ENCODE measurements around the gene SF3A2. TPM values are rescaled to one million over a fixed set of nuclear protein-coding genes. Genes with fewer than 3 reads are reported as not detected.
"Not testable (repeated sequence)": the region's sequence is repeated elsewhere in the genome, so short reads cannot be mapped to it uniquely, and the experiment has no call there.

The SF3A2 gene
- total RNA-seq, 1 donor from 2014 or later, result 65.0 TPM

- intact Hi-C loops (cut with DNase I), result no loop called here
- no peak for ATAC-seq
- DNase-seq (ENCODE audit: low spot score), result no peak
Observed at GRCh38 chr19:2280633-2281264, 44.1 kb downstream of the SF3A2 start.

GRCh38 chr19:2281265-2282061 lies 44.8 kb downstream of the SF3A2 start:
- ATAC-seq, result peak; percentile 3
- DNase-seq (ENCODE audit: low spot score); intact Hi-C loops (cut with DNase I): not testable (repeated sequence)

DNA sequence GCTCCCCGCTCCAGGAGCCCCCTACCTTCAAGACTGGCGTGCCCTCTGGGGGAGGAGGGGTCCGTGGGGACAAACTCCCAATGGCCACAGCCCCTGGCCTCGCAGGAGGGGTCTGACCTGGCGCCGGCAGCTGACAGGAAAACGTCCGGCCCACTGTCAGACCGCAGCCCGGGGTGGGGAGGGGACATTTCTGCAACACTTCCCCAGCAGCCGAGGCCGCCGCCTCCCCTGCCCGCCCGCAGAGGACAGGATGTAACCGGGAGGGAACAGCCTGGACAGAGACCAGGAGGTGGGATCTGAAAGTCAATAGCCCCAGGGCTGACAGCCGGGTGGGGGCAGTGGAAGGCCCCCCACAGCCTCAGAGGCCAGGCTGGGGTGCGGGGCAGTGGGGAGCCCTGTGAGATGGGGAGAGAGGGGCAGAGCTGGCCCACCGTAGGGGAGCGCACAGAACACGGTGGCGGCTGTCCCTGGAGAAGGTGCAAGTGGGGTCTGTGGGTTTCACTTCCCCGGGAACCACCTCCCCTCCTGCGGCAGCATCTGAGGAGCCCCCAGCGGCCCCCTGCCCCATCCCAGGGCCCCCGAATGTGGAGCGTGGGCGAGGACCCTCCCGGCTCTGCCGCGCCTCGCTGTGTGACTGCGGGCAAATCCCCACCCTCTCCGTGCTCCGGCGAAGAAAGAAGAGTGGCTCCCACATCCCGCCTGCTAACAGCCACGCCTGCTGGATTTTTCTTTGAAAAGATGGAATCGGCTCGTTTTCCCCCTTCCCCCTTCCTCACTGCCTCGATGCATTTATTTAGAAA lies 45.6 kb downstream of the SF3A2 start, which contains the start of gene PEAK3:
Gene PEAK3, minus strand, starts transcription at position 114 of the 800 bp plus-strand sequence. CDS start 1,244 bp downstream, outside the sequence.
- intact Hi-C loops (cut with DNase I), result no loop called here
- ATAC-seq (peak; percentile 90), DNase-seq (ENCODE audit: low spot score) (peak; percentile 81)

DNA sequence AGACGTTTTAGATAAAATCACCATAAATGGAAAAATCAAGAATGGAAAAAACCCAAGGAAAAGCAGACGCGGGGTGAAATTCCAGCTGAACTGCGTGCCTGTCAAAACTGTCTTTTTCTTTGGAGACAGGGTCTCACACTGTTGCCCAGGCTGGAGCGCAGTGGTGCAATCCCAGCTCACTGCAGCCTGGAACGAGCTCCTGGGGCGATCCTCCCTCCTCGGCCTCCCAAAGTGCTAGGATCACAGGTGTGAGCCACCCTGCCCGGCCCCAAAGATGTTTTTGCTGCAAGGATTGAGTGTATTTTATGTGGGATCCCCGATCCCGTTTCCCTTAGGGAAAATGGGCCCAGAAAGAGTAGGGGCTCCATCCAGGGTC lies 46.2 kb downstream of the SF3A2 start:
- DNase-seq (ENCODE audit: low spot score) (no peak), ATAC-seq (no peak)
- intact Hi-C loops (cut with DNase I), result no loop called here

DNA sequence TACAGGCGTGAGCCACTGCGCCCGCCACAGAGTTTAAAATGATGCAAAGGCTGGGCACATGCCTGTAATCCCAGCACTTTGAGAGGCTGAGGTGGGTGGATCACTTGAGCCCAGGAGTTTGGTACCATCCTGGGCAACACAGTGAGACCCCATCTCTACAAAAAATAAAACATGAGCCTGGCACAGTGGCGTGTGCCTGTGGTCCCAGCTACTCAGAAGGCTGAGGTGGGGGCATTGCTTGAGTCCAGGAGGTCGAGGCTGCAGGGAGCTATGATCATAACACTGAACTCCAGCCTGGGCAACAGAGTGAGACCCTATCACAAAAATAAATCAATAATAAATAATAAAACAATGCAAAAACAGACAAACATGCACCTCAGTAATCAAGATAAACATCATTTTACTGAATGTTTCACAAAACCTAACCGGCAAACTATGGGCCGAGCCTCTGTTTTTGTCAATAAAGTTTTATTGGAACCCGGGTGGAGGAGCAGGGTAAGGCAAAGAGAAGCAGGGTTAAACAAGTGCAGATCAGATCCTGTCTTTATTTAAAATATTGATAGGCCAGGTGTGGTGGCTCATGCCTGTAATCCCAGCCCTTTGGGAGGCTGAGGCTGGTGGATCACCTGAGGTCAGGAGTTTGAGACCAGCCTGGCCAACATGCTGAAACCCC lies 47.3 kb downstream of the SF3A2 start:
- ATAC-seq (no peak), DNase-seq (ENCODE audit: low spot score) (no peak)
- intact Hi-C loops (cut with DNase I), result no loop called here

- no peak for DNase-seq (ENCODE audit: low spot score)
- intact Hi-C loops (cut with DNase I), result no loop called here
- no peak for ATAC-seq
Observed at GRCh38 chr19:2286402-2287140, 49.9 kb downstream of the SF3A2 start.

GRCh38 chr19:2287585-2288337 lies 51.1 kb downstream of the SF3A2 start:
- no peak for DNase-seq (ENCODE audit: low spot score)
- intact Hi-C loops (cut with DNase I), result no loop called here
- ATAC-seq, result peak; percentile 12

GRCh38 chr19:2288338-2288817 lies 51.8 kb downstream of the SF3A2 start:
- DNase-seq (ENCODE audit: low spot score) (no peak), ATAC-seq (peak; percentile 9)
- intact Hi-C loops (cut with DNase I), result no loop called here

DNA sequence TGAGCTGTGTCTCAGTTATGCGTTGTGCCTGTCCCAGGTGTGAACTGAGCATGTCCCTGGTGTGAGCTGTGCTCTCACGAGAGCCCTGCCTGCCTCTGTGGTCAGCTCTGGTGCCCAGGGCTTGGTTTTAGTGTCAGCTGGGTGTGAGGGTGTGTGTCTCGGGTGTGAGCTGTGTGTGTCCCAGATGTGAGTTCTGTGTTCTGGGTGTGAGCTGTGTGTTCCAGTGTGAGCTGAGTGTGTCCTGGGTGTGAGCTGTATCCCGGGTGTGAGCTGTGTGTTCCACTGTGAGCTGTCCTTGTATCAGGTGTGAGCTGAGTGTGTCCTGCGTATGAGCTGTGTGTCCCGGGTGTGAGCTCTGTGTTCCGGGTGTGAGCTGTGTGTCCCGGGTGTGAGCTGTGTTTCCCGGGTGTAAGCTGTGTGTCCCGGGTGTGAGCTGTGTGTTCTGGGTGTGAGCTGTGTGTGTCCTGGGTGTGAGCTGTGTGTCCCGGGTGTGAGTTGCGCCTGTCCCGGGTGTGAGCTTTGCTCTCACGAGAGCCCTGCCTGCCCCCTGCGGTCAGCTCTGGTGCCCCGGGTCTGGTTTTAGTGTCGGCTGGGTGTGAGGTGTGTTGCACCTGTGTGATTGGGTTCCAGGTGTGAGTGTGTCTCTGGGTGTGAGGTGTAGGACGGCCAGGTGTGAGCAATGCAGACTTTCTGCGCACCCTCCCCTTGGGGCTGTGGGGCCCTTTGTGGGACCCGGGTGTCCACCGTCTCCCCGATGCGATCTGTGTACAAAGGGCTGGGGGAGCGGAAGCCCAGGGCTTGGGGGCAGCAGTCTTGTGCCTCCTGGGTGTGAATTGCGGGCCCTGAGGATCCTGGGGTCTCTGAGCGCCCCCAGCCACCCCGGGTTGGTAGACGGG lies 52.4 kb downstream of the SF3A2 start:
- ATAC-seq (peak; percentile 5), DNase-seq (ENCODE audit: low spot score) (no peak)
- intact Hi-C loops (cut with DNase I), result no loop called here

GRCh38 chr19:2289714-2290435 lies 53.3 kb downstream of the SF3A2 start:
- DNase-seq (ENCODE audit: low spot score), result no peak
- intact Hi-C loops (cut with DNase I), result no loop called here
- ATAC-seq, result peak; percentile 19

DNA sequence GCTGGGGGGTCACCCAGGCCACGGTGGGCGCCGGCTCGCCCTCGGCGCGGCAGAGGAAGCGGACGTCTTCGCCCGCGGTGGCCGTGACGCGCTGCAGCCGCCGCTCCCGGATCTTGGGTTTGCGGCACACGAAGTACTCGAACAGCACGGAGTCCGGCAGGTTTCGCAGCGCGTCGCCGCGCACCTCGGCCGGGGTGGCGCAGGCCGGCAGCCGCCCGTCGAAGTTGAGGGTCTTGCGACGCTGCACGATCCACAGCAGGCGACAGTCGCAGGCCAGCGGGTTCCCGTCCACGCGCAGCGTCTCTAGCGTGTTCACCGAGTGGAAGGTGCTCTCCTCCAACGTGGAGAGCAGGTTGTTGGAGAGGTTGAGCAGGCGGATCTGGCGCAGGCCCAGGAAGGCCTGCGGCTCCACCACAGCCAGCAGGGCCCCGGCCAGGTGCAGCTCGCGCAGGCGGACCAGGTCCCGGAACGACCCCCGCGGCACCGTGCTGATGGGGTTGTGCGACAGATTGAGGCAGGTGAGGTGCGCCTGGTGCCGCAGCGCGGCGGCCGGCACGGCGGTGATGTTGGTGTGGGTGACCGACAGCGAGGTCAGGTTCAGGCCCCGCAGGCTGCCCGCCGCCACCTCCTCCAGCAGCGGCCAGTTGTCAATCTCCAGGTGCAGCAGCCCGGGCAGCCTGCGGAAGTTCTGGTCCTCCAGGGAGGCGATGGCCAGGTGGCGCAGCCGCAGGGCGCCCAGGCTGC lies 54.0 kb downstream of the SF3A2 start:
- ATAC-seq (no peak), DNase-seq (ENCODE audit: low spot score) (no peak)
- intact Hi-C loops (cut with DNase I), result no loop called here

DNA sequence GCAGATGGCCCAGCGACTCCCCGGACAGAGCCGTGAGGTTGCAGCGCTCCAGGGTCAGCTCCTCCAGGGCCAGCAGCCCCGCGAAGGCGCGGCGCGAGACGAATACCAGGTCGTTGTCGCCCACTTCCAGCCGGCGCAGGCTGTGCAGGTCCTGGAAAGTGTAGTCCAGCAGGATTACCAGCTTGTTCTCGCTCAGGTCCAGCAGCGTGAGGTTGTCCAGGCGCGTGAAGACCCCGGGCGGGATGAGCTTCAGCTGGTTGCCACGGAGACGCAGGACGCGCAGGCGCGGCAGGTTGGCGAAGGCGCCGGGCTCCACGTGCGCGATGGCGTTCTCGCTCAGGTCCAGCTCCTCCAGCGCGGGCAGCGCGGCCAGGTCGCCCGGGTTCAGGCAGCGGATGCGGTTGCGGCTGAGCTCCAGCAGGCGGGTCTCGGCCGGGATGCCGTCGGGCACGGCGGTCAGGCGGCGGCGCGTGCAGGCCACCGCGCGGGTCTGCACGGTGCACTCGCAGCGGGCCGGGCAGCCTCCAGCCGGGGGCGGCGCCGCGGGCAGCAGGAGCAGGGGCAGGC lies 54.6 kb downstream of the SF3A2 start:
- no peak for ATAC-seq
- no peak for DNase-seq (ENCODE audit: low spot score)
- intact Hi-C loops (cut with DNase I), result no loop called here

- ATAC-seq (peak; percentile 74), DNase-seq (ENCODE audit: low spot score) (no peak)
- intact Hi-C loops (cut with DNase I), result no loop called here
Observed at GRCh38 chr19:2294687-2295335, 58.2 kb downstream of the SF3A2 start.

DNA sequence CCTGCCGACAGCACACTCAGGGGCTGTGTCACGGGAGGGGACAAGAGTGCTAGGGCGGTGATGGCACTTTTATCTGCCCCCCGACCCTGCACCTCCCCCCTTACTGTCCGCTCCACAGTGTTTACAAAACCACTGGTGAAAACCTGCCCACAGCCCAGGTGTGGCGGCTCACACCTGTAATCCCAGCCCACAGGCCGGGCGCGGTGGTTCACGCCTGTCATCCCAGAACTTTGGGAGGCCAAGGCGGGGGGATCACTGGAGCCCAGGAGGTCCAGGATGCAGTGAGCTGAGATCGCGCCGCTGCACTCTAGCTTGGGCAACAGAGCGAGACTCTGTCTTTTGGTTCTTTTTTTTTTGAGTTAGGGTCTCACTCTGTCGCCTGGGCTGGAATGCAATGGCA lies 59.5 kb downstream of the SF3A2 start:
- DNase-seq (ENCODE audit: low spot score) (no peak), ATAC-seq (no peak)
- intact Hi-C loops (cut with DNase I), result no loop called here

All from sciatic nerve (tissue), 2 donors.